Upper lobe of left lung (tissue), 4 donors: ENCODE data around the gene DALRD3.

Experiments
- CTCF ChIP-seq, 6 experiments: fragments of 450-650 bp in 4 of 6; fragments of 200-600 bp in 2 of 6; sonication (generic) in 2 of 6; IDR thresholded peaks; one replicate each; pipeline ENCODE4 v1.5.1; 2016 to 2019; ENCODE audit warnings: antibody characterized with exemption in 6 of 6
- POLR2A ChIP-seq, 4 donors: fragments of 450-650 bp; IDR thresholded peaks; one replicate each; pipeline ENCODE4 v1.5.1; 2016 to 2017; ENCODE audit warnings: antibody characterized with exemption in 4 of 4, mild to moderate bottlenecking in 2 of 4
- POLR2AphosphoS5 ChIP-seq, 2 donors: sonication (generic); formaldehyde crosslinking; IDR thresholded peaks; one replicate each; pipeline ENCODE4 v1.5.1; 2017; ENCODE audit warnings: antibody characterized with exemption in 2 of 2

GRCh38 chr3:49034650-49035049 lies 16.3 kb upstream of the DALRD3 start:
- no peak for TF ChIP-seq CTCF (IDR thresholded peaks at IDR 0.05)
- TF ChIP-seq POLR2A (IDR thresholded peaks at IDR 0.05): no peak
- TF ChIP-seq POLR2AphosphoS5 (IDR thresholded peaks at IDR 0.05): no peak
